Body of pancreas (tissue), 4 donors: Measurements from ENCODE around the gene PHKA2.

Experiments
- CTCF ChIP-seq, 7 experiments: fragments of 450-650 bp in 4 of 7; fragments of 200-600 bp in 3 of 7; sonication (generic) in 3 of 7; IDR thresholded peaks; one replicate each; pipeline ENCODE4 v1.5.1; 2016 to 2019; ENCODE audit warnings: antibody characterized with exemption in 7 of 7
- POLR2A ChIP-seq, 3 donors: fragments of 450-650 bp; IDR thresholded peaks; one replicate each; pipeline ENCODE4 v1.6.1; 2016; ENCODE audit warnings: antibody characterized with exemption in 3 of 3, mild to moderate bottlenecking in 2 of 3

- no peak for TF ChIP-seq CTCF (IDR thresholded peaks at IDR 0.05)
- TF ChIP-seq POLR2A (IDR thresholded peaks at IDR 0.05), result no peak
These were observed 56.4 kb downstream of the PHKA2 start for GRCh38 chrX:18927558-18927957.
